IMR-90 (cell line): ENCODE results near the gene MMGT1. TPM values are rescaled to one million over a fixed set of nuclear protein-coding genes. Genes with fewer than 3 reads are reported as not detected.

Source experiments
- ATAC-seq: fragments of 200-7000 bp; cut with Tn5 transposase; 2 replicates; pipeline ENCODE4 v1.9.1; 2020; ENCODE audit warnings: low read depth, mild to moderate bottlenecking, moderate library complexity
- BruUV-seq: library from RNA; stranded (reverse); fragments of 400-500 nt; replicated peaks from 2 replicates; lab custom pipeline; 2021; lab: Mats Ljungman, UMichigan
- CTCF ChIA-PET: fragments of 300-600 bp; formaldehyde crosslinking; extraction: SDS; loops from one replicate; lab custom pipeline; 2021; ENCODE audit warnings: antibody characterized with exemption; lab: Yijun Ruan, JAX
- POLR2A ChIA-PET: fragments of 300-600 bp; sonication (Branson Sonifier 250); formaldehyde crosslinking; loops from one replicate; lab custom pipeline; 2022; ENCODE audit warnings: antibody characterized with exemption; ENCODE audit not compliant: unreplicated experiment; lab: Charles Lee
- DNase-seq: peaks from one replicate; pipeline ENCODE4 v3.0.0; 2013
- H2AFZ ChIP-seq: replicated peaks from 2 replicates; pipeline ENCODE3; 2013; ENCODE audit warnings: low read length, mild to moderate bottlenecking; ENCODE audit not compliant: poor library complexity
- H2AK5ac ChIP-seq: 2 replicates; pipeline ENCODE4 v1.6.1; 2013; ENCODE audit warnings: low read depth, low read length, inconsistent platforms
- H2AK9ac ChIP-seq: replicated peaks from 2 replicates; pipeline ENCODE3; 2013; ENCODE audit warnings: mild to moderate bottlenecking, low read depth, low read length, moderate library complexity; ENCODE audit not compliant: poor library complexity
- H2BK120ac ChIP-seq: 2 replicates; pipeline ENCODE4 v1.6.1; 2013; ENCODE audit warnings: low read depth, low read length, inconsistent platforms
- H2BK15ac ChIP-seq: 3 replicates; pipeline ENCODE4 v1.6.1; 2013; ENCODE audit warnings: low read depth, low read length, inconsistent platforms
- H2BK20ac ChIP-seq: 2 replicates; pipeline ENCODE4 v1.6.1; 2013; ENCODE audit warnings: low read depth, mild to moderate bottlenecking, inconsistent platforms, low read length, moderate library complexity
- H2BK5ac ChIP-seq: 2 replicates; pipeline ENCODE4 v1.6.1; 2013; ENCODE audit warnings: mild to moderate bottlenecking, low read depth, low read length, inconsistent platforms; ENCODE audit not compliant: poor library complexity, severe bottlenecking
- H3K14ac ChIP-seq: replicated peaks from 2 replicates; pipeline ENCODE4 v1.6.1; 2013; ENCODE audit warnings: low read depth, low read length, inconsistent platforms
- H3K18ac ChIP-seq: 2 replicates; pipeline ENCODE4 v1.6.1; 2013; ENCODE audit warnings: low read depth, low read length, control low read depth
- H3K23ac ChIP-seq: 2 replicates; pipeline ENCODE4 v1.6.1; 2013; ENCODE audit warnings: low read depth, low read length, inconsistent platforms
- H3K27ac ChIP-seq: 2 replicates; pipeline ENCODE4 v1.5.1; 2013; ENCODE audit warnings: mild to moderate bottlenecking, control low read depth, low read length; ENCODE audit not compliant: insufficient read depth
- H3K27me3 ChIP-seq: 2 replicates; pipeline ENCODE4 v1.6.1; 2013; ENCODE audit warnings: low read length; ENCODE audit not compliant: control insufficient read depth, insufficient read depth
- H3K36me3 ChIP-seq: 2 replicates; pipeline ENCODE4 v1.6.1; 2013; ENCODE audit warnings: low read length, mixed read lengths; ENCODE audit not compliant: control insufficient read depth, insufficient read depth
- H3K4ac ChIP-seq: 2 replicates; pipeline ENCODE4 v1.6.1; 2013; ENCODE audit warnings: low read depth, low read length, inconsistent platforms
- H3K4me1 ChIP-seq: 2 replicates; pipeline ENCODE4 v1.6.1; 2013; ENCODE audit warnings: low read length, mixed read lengths; ENCODE audit not compliant: control insufficient read depth, insufficient read depth
- H3K4me2 ChIP-seq: 2 replicates; pipeline ENCODE4 v1.6.1; 2013; ENCODE audit warnings: low read depth, mild to moderate bottlenecking, control low read depth, low read length, moderate library complexity
- H3K4me3 ChIP-seq: 2 replicates; pipeline ENCODE4 v1.5.1; 2013; ENCODE audit warnings: low read depth, mild to moderate bottlenecking, control low read depth, low read length, moderate library complexity; ENCODE audit not compliant: insufficient read depth
- H3K56ac ChIP-seq: 2 replicates; pipeline ENCODE4 v1.6.1; 2013; ENCODE audit warnings: low read length, inconsistent platforms; ENCODE audit not compliant: insufficient read depth; ENCODE audit errors: extremely low read depth
- H3K79me1 ChIP-seq, 2 experiments: 2 replicates each; pipeline ENCODE4 v1.6.1; 2013; ENCODE audit warnings: low read length in 2 of 2, inconsistent platforms in 1 of 2, low read depth in 1 of 2
- H3K9ac ChIP-seq: 2 replicates; pipeline ENCODE4 v1.6.1; 2013; ENCODE audit warnings: low read depth, low read length, control low read depth
- H3K9me1 ChIP-seq: 2 replicates; pipeline ENCODE4 v1.6.1; 2013; ENCODE audit warnings: low read length, inconsistent platforms; ENCODE audit not compliant: insufficient read depth
- H3K9me3 ChIP-seq: 2 replicates; pipeline ENCODE4 v1.6.1; 2013; ENCODE audit warnings: low read length; ENCODE audit not compliant: control insufficient read depth, insufficient read depth
- H4K20me1 ChIP-seq: 2 replicates; pipeline ENCODE4 v1.6.1; 2013; ENCODE audit warnings: low read length, inconsistent platforms; ENCODE audit not compliant: insufficient read depth
- H4K5ac ChIP-seq: 2 replicates; pipeline ENCODE4 v1.6.1; 2013; ENCODE audit warnings: mild to moderate bottlenecking, low read depth, low read length, control low read depth
- H4K8ac ChIP-seq, 2 experiments: 2 replicates each; pipeline ENCODE4 v1.6.1; 2013; ENCODE audit warnings: low read depth in 2 of 2, low read length in 2 of 2, control low read depth in 1 of 2, inconsistent platforms in 1 of 2
- H4K91ac ChIP-seq: 2 replicates; pipeline ENCODE4 v1.6.1; 2013; ENCODE audit warnings: low read depth, low read length, inconsistent platforms; ENCODE audit not compliant: insufficient read depth
- BHLHE40 ChIP-seq: fragments of 150-350 bp; IDR thresholded peaks from 2 replicates; pipeline ENCODE4 v1.6.1; 2016; ENCODE audit warnings: mild to moderate bottlenecking, low read depth, low read length
- MAFK ChIP-seq: IDR thresholded peaks from 2 replicates; pipeline ENCODE4 v1.6.1; 2012; ENCODE audit warnings: low read depth, low read length, improper control_type of control experiment
- MXI1 ChIP-seq: IDR thresholded peaks from 2 replicates; pipeline ENCODE4 v1.6.1; 2012; ENCODE audit warnings: low read depth, mild to moderate bottlenecking, low read length, moderate library complexity, borderline replicate concordance
- NFE2L2 ChIP-seq: fragments of 150-350 bp; IDR thresholded peaks from 2 replicates; pipeline ENCODE4 v1.6.1; 2016; ENCODE audit warnings: low read depth, mild to moderate bottlenecking, low read length
- POLR2A ChIP-seq: IDR thresholded peaks from 2 replicates; pipeline ENCODE4 v1.6.1; 2012; ENCODE audit warnings: mild to moderate bottlenecking, low read depth, low read length
- RAD21 ChIP-seq: IDR thresholded peaks from 2 replicates; pipeline ENCODE4 v1.6.1; 2012; ENCODE audit warnings: low read length, improper control_type of control experiment
- RCOR1 ChIP-seq: IDR thresholded peaks from 2 replicates; pipeline ENCODE4 v1.6.1; 2012; ENCODE audit warnings: mild to moderate bottlenecking, low read length, improper control_type of control experiment; ENCODE audit not compliant: insufficient replicate concordance
- WGBS, 2 experiments: methylation state at CpG; one replicate each; pipeline versions ENCODE4 v1.1.5 to v1.1.7; 2013; ENCODE audit warnings: missing lambda C conversion rate in 2 of 2; ENCODE audit not compliant: insufficient read length in 1 of 2; ENCODE audit errors: extremely low coverage in 2 of 2; 5-methylcytosine and 5-hydroxymethylcytosine counted together
- dilution Hi-C: fragments of 300-500 bp; cut with HindIII; formaldehyde crosslinking; loops from one replicate; pipeline ENCODE4 v1.14.3; 2018; ENCODE audit warnings: low sequenced_read_pairs; ENCODE audit not compliant: unreplicated experiment
- in situ Hi-C: fragments of 300-500 bp; cut with MboI; formaldehyde crosslinking; loops from 3 replicates; pipeline ENCODE4 v1.14.3; 2019; ENCODE audit warnings: low sequenced_read_pairs, inconsistent platforms, mixed read lengths
- intact Hi-C: fragments of 100-400 bp; cut with micrococcal nuclease; formaldehyde crosslinking; loops from 2 replicates; pipeline ENCODE4 v1.10.0; 2022
- polyA plus RNA-seq, 3 experiments: library from polyadenylated mRNA; depleted of rRNA; stranded (reverse); fragments of >200 nt; gene quantifications; 2 replicates each; pipeline ENCODE4 v1.2.3, GENCODE V29; 2012; ENCODE audit warnings: low replicate concordance in 1 of 3
- total RNA-seq: library from RNA; depleted of rRNA; stranded (reverse); fragments of >200 nt; gene quantifications from 2 replicates; pipeline ENCODE4 v1.2.3, GENCODE V29; 2012
- TF ChIP-seq, protein P1 (sequence below): fragments of 150-350 bp; IDR thresholded peaks from 2 replicates; pipeline ENCODE4 v1.6.1; 2016; ENCODE audit warnings: low read depth, mild to moderate bottlenecking, low read length, moderate library complexity, borderline replicate concordance
- TF ChIP-seq, protein P2 (sequence below): conservative IDR thresholded peaks from 2 replicates; pipeline ENCODE4 v1.5.1; 2012; ENCODE audit warnings: mild to moderate bottlenecking, low read depth, low read length, improper control_type of control experiment

Gene MMGT1
- total and polyA plus RNA-seq, 2 of the 4 experiments (the other 2 are of a cell fraction), result 7.5 to 8.1 TPM

GRCh38 chrX:135985973-135986310, 12.2 kb upstream of the MMGT1 start:
- no peak overlapping the region for H3K23ac ChIP-seq
- peak overlapping the region; percentile 64 for H3K9ac ChIP-seq
- TF ChIP-seq NFE2L2 (no peak), RAD21 (no peak), MAFK (no peak), MXI1 (no peak), POLR2A (no peak), BHLHE40 (no peak), RCOR1 (no peak)
- TF ChIP-seq, protein P1, sequence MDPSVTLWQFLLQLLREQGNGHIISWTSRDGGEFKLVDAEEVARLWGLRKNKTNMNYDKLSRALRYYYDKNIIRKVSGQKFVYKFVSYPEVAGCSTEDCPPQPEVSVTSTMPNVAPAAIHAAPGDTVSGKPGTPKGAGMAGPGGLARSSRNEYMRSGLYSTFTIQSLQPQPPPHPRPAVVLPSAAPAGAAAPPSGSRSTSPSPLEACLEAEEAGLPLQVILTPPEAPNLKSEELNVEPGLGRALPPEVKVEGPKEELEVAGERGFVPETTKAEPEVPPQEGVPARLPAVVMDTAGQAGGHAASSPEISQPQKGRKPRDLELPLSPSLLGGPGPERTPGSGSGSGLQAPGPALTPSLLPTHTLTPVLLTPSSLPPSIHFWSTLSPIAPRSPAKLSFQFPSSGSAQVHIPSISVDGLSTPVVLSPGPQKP, result no peak
- TF ChIP-seq, protein P2, sequence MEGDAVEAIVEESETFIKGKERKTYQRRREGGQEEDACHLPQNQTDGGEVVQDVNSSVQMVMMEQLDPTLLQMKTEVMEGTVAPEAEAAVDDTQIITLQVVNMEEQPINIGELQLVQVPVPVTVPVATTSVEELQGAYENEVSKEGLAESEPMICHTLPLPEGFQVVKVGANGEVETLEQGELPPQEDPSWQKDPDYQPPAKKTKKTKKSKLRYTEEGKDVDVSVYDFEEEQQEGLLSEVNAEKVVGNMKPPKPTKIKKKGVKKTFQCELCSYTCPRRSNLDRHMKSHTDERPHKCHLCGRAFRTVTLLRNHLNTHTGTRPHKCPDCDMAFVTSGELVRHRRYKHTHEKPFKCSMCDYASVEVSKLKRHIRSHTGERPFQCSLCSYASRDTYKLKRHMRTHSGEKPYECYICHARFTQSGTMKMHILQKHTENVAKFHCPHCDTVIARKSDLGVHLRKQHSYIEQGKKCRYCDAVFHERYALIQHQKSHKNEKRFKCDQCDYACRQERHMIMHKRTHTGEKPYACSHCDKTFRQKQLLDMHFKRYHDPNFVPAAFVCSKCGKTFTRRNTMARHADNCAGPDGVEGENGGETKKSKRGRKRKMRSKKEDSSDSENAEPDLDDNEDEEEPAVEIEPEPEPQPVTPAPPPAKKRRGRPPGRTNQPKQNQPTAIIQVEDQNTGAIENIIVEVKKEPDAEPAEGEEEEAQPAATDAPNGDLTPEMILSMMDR, result no peak
- no peak overlapping the region for H2AK9ac ChIP-seq
- no peak overlapping the region for H3K14ac ChIP-seq
- H4K8ac ChIP-seq, result no peak overlapping the region
- peak overlapping the region; percentile 87 for H3K4me3 ChIP-seq
- ChIA-PET CTCF (no interaction called here), POLR2A (no interaction called here)
- no peak overlapping the region for H2AK5ac ChIP-seq
- dilution Hi-C loops (no loop called here), in situ Hi-C loops (loop anchor here (25.0 kb wide), 1 partner anchor 501 kb away; the partner anchor contains the start of genes BRS3 and HTATSF1), intact Hi-C loops (no loop called here)
- peaks cover 2% of the 10 kb centered on the region; the same call in 1 of the 2 replicates for H3K4me1 ChIP-seq
- H3K27ac ChIP-seq, result peak overlapping the region; percentile 11; the same call in 1 of the 2 replicates
- no peak overlapping the region for H3K56ac ChIP-seq
- no peaks in the 10 kb centered on the region for H3K27me3 ChIP-seq
- ATAC-seq, result no peak; the same call in 1 of the 2 replicates
- no peak overlapping the region for H4K91ac ChIP-seq
- no peak overlapping the region; the same call in 1 of the 2 replicates for H3K4ac ChIP-seq
- H2BK120ac ChIP-seq, result no peak overlapping the region
- H4K20me1 ChIP-seq, result no peaks in the 10 kb centered on the region
- H3K79me1 ChIP-seq, result peaks cover 0 to 7% of the 10 kb centered on the region in 2 experiments; a peak in 1 of 4 replicates
- H4K5ac ChIP-seq, result no peak overlapping the region
- no peaks in the 10 kb centered on the region for H3K36me3 ChIP-seq
- no CpG with 5 or more reads among the region's 15 CpGs for WGBS, 2 experiments
- H2BK20ac ChIP-seq, result no peak overlapping the region
- peak overlapping the region; percentile 86 for H3K4me2 ChIP-seq
- H3K18ac ChIP-seq, result no peak overlapping the region
- no peaks in the 10 kb centered on the region for H3K9me1 ChIP-seq
- H2BK15ac ChIP-seq, result no peak overlapping the region
- H2AFZ ChIP-seq, result peak overlapping the region; percentile 90
- no peak overlapping the region for H2BK5ac ChIP-seq
- no TSS peak for BruUV-seq
- DNase-seq, result no peak
- H3K9me3 ChIP-seq, result no peaks in the 10 kb centered on the region
